Neural cell (in vitro differentiated cells): ENCODE data around the gene MS4A13. TPM values are rescaled to one million over a fixed set of nuclear protein-coding genes. Genes with fewer than 3 reads are reported as not detected.
"Not testable (repeated sequence)": the region's sequence is repeated elsewhere in the genome, so short reads cannot be mapped to it uniquely, and the experiment has no call there.

Experiments used
- H2AFZ ChIP-seq: fragments of 200-600, 300-800 bp; sonication (generic), shearing (Covaris generic); 2 replicates; pipeline ENCODE4 v1.6.0; 2014; ENCODE audit warnings: low read depth, mild to moderate bottlenecking, antibody characterized with exemption, low read length, moderate library complexity
- H3F3A ChIP-seq: fragments of 200-600 bp; shearing (Covaris generic); 2 replicates; pipeline ENCODE4 v1.6.1; 2016; ENCODE audit warnings: mild to moderate bottlenecking, moderate library complexity, mixed read lengths, antibody characterized with exemption, low read length; ENCODE audit not compliant: insufficient read depth, poor library complexity, severe bottlenecking
- H3K27ac ChIP-seq: fragments of 200-600, 300-800 bp; sonication (generic), shearing (Covaris generic); 2 replicates; pipeline ENCODE4 v1.5.1; 2014; ENCODE audit warnings: mild to moderate bottlenecking, low read length, moderate library complexity
- H3K27me3 ChIP-seq: fragments of 300-800, 200-600 bp; sonication (generic), shearing (Covaris generic); 2 replicates; pipeline ENCODE4 v1.6.0; 2014; ENCODE audit warnings: mild to moderate bottlenecking, low read depth, low read length, moderate library complexity; ENCODE audit not compliant: insufficient read depth
- H3K36me3 ChIP-seq: fragments of 300-800, 200-600 bp; sonication (generic), shearing (Covaris generic); 2 replicates; pipeline ENCODE4 v1.5.1; 2014; ENCODE audit warnings: mild to moderate bottlenecking, antibody characterized with exemption, low read length, moderate library complexity; ENCODE audit not compliant: insufficient read depth
- H3K4me2 ChIP-seq: fragments of 300-800, 200-600 bp; sonication (generic), shearing (Covaris generic); 2 replicates; pipeline ENCODE4 v1.6.0; 2014; ENCODE audit warnings: mild to moderate bottlenecking, low read length
- H3K4me3 ChIP-seq: fragments of 300-800, 200-600 bp; sonication (generic), shearing (Covaris generic); 2 replicates; pipeline ENCODE4 v1.5.1; 2014; ENCODE audit warnings: mild to moderate bottlenecking, low read length, moderate library complexity
- H3K79me2 ChIP-seq: fragments of 200-600 bp; shearing (Covaris generic); replicated peaks from 2 replicates; pipeline ENCODE4 v1.6.0; 2014; ENCODE audit warnings: mild to moderate bottlenecking, low read length, moderate library complexity; ENCODE audit not compliant: insufficient read depth
- H3K9ac ChIP-seq: fragments of 300-800, 200-600 bp; sonication (generic), shearing (Covaris generic); 2 replicates; pipeline ENCODE4 v1.6.1; 2016; ENCODE audit warnings: mild to moderate bottlenecking, low read length, mixed read lengths
- H3K9me2 ChIP-seq: fragments of 200-600 bp; shearing (Covaris generic); 2 replicates; pipeline ENCODE4 v1.6.1; 2016; ENCODE audit warnings: mild to moderate bottlenecking, low read length, mixed read lengths; ENCODE audit not compliant: insufficient read depth
- H3K9me3 ChIP-seq: fragments of 200-600, 300-800 bp; sonication (generic), shearing (Covaris generic); 2 replicates; pipeline ENCODE4 v1.6.1; 2016; ENCODE audit warnings: mild to moderate bottlenecking, mixed run types, low read length, moderate library complexity, mixed read lengths
- H4K20me1 ChIP-seq: fragments of 200-600 bp; shearing (Covaris generic); 2 replicates; pipeline ENCODE4 v1.6.1; 2016; ENCODE audit warnings: mild to moderate bottlenecking, mixed run types; ENCODE audit not compliant: insufficient read depth
- MXI1 ChIP-seq: fragments of 450-650 bp; conservative IDR thresholded peaks from 2 replicates; pipeline ENCODE4 v1.6.1; 2014; ENCODE audit warnings: antibody characterized with exemption, mild to moderate bottlenecking; ENCODE audit not compliant: poor library complexity, severe bottlenecking
- POLR2AphosphoS5 ChIP-seq: IDR thresholded peaks from 2 replicates; pipeline ENCODE4 v1.6.1; 2012
- SMC3 ChIP-seq: fragments of 450-650 bp; conservative IDR thresholded peaks from 2 replicates; pipeline ENCODE4 v1.6.1; 2014; ENCODE audit warnings: antibody characterized with exemption, mild to moderate bottlenecking, moderate library complexity; ENCODE audit not compliant: poor library complexity
- polyA plus RNA-seq: library from polyadenylated mRNA; depleted of rRNA; stranded (reverse); fragments of >200 nt; gene quantifications from 2 replicates; pipeline ENCODE4 v1.2.3, GENCODE V29; 2014
- TF ChIP-seq, protein P1 (sequence below): IDR thresholded peaks from 2 replicates; pipeline ENCODE4 v1.6.1; 2012; ENCODE audit warnings: borderline replicate concordance

The MS4A13 gene
- polyA plus RNA-seq, 1 donor from 2014 or later, result not detected

- no peak overlapping the region for H3K4me3 ChIP-seq
- H2AFZ ChIP-seq, result no peak overlapping the region
- H3K27me3 ChIP-seq, result no peaks in the 10 kb centered on the region
- no peaks in the 10 kb centered on the region for H3K9me2 ChIP-seq
- no peaks in the 10 kb centered on the region for H3F3A ChIP-seq
- H3K4me2 ChIP-seq, result no peak overlapping the region
- no peak overlapping the region for H3K27ac ChIP-seq
- TF ChIP-seq MXI1, result no peak
- no peak overlapping the region for H3K9ac ChIP-seq
- no peaks in the 10 kb centered on the region for H3K79me2 ChIP-seq
- no peaks in the 10 kb centered on the region for H3K9me3 ChIP-seq
- no peaks in the 10 kb centered on the region for H4K20me1 ChIP-seq
- no peaks in the 10 kb centered on the region for H3K36me3 ChIP-seq
Observed at GRCh38 chr11:60528465-60528864, 13.3 kb downstream of the MS4A13 start.

DNA sequence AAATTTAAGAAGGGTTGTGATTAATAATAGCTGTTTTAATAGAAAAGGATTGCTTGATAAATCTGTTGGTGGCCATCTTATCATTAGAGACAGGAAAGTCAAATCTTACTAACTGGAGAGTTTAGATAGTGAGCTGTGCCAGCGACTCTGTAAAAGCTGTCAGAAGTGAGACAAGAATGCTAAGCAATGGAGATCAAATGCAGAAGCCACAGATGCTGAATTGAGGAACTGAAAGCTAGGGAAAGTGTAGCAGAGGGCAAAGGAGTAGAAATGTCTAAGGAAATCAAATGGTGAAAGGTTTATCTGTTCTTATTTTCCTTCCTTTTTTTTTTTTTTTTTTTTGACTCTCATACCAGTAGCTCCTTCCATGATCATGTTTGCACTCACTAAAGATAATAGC lies 13.7 kb downstream of the MS4A13 start:
- Histone ChIP-seq H3K36me3 (no peaks in the 10 kb centered on the region), H3K4me3 (no peak overlapping the region), H2AFZ (no peak overlapping the region)

DNA sequence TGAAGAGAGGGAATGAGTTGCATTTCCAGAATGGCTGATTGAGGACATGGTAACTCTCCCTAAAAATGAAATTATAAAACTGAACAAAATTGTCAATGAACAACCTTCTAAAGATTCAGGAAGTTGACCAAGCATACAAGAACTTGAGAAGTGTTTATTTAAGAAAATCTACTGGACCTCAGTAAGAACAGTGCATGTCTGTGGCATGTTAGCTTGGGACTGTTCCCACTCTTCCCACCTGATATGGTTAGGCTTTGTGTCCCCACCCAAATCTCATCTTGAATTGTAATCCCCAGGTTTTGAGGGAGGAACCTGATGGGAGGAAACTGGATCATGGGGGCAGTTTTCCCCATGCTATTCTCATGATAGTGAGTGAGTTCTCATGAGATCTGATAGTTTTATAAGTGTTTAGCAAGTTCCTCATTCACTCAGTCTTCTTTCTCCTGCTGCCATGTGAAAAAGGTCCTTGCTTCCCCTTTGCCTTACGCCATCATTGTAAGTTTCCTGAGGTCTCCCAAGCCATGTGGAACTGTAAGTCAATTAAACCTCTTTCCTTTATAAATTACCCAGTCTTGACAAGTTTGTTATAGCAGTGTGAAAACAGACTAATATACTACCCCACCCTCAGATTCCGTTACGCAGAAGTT lies 15.4 kb downstream of the MS4A13 start:
- H3K27me3 ChIP-seq, result no peaks in the 10 kb centered on the region
- H3K9ac ChIP-seq, result no peak overlapping the region
- no peak overlapping the region for H2AFZ ChIP-seq
- H3K4me2 ChIP-seq, result no peak overlapping the region
- no peaks in the 10 kb centered on the region for H3F3A ChIP-seq
- no peaks in the 10 kb centered on the region for H4K20me1 ChIP-seq
- H3K4me3 ChIP-seq, result no peak overlapping the region
- H3K27ac ChIP-seq, result no peak overlapping the region
- no peak for TF ChIP-seq POLR2AphosphoS5
- no peak for TF ChIP-seq SMC3
- TF ChIP-seq MXI1, result no peak
- TF ChIP-seq, protein P1, sequence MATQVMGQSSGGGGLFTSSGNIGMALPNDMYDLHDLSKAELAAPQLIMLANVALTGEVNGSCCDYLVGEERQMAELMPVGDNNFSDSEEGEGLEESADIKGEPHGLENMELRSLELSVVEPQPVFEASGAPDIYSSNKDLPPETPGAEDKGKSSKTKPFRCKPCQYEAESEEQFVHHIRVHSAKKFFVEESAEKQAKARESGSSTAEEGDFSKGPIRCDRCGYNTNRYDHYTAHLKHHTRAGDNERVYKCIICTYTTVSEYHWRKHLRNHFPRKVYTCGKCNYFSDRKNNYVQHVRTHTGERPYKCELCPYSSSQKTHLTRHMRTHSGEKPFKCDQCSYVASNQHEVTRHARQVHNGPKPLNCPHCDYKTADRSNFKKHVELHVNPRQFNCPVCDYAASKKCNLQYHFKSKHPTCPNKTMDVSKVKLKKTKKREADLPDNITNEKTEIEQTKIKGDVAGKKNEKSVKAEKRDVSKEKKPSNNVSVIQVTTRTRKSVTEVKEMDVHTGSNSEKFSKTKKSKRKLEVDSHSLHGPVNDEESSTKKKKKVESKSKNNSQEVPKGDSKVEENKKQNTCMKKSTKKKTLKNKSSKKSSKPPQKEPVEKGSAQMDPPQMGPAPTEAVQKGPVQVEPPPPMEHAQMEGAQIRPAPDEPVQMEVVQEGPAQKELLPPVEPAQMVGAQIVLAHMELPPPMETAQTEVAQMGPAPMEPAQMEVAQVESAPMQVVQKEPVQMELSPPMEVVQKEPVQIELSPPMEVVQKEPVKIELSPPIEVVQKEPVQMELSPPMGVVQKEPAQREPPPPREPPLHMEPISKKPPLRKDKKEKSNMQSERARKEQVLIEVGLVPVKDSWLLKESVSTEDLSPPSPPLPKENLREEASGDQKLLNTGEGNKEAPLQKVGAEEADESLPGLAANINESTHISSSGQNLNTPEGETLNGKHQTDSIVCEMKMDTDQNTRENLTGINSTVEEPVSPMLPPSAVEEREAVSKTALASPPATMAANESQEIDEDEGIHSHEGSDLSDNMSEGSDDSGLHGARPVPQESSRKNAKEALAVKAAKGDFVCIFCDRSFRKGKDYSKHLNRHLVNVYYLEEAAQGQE, result no peak
- H3K79me2 ChIP-seq, result no peaks in the 10 kb centered on the region
- no peaks in the 10 kb centered on the region for H3K9me3 ChIP-seq
- H3K36me3 ChIP-seq, result no peaks in the 10 kb centered on the region
- no peaks in the 10 kb centered on the region for H3K9me2 ChIP-seq

More for the DNA sequence above, 13.7 kb downstream of the MS4A13 start:
- Histone ChIP-seq H3K9me3 (no peaks in the 10 kb centered on the region), H3K9ac (no peak overlapping the region), H3K27me3 (no peaks in the 10 kb centered on the region), H3K9me2 (no peaks in the 10 kb centered on the region), H3F3A (no peaks in the 10 kb centered on the region), H4K20me1 (no peaks in the 10 kb centered on the region), H3K79me2 (no peaks in the 10 kb centered on the region), H3K27ac (no peak overlapping the region), H3K4me2 (no peak overlapping the region)
- TF ChIP-seq, protein P1, result no peak

GRCh38 chr11:60532383-60532782 lies 17.2 kb downstream of the MS4A13 start:
- H4K20me1 ChIP-seq, H3F3A ChIP-seq, H2AFZ ChIP-seq, H3K27me3 ChIP-seq, H3K4me3 ChIP-seq, H3K4me2 ChIP-seq, H3K9me3 ChIP-seq, H3K27ac ChIP-seq, H3K9me2 ChIP-seq, H3K79me2 ChIP-seq, H3K36me3 ChIP-seq, H3K9ac ChIP-seq: not testable (repeated sequence)

- not testable (repeated sequence) for H3K79me2 ChIP-seq, H3K36me3 ChIP-seq, H3K27me3 ChIP-seq, H3F3A ChIP-seq, H4K20me1 ChIP-seq, H3K4me3 ChIP-seq, H3K27ac ChIP-seq, H3K9me2 ChIP-seq, H3K9me3 ChIP-seq, H3K4me2 ChIP-seq, H3K9ac ChIP-seq, H2AFZ ChIP-seq
Observed at GRCh38 chr11:60538627-60539026, 23.4 kb downstream of the MS4A13 start.
